Loucy (cell line): ENCODE data around the gene MPDU1.

ENCODE experiments used
- CTCF ChIP-seq: fragments of 200-600 bp; sonication (generic); conservative IDR thresholded peaks from 2 replicates; pipeline ENCODE4 v1.5.1; 2014; ENCODE audit warnings: mild to moderate bottlenecking, antibody characterized with exemption, low read length
- EZH2phosphoT487 ChIP-seq: fragments of 200-600 bp; IDR thresholded peaks from 2 replicates; pipeline ENCODE4 v1.6.1; 2018; ENCODE audit warnings: antibody characterized with exemption, mild to moderate bottlenecking, moderate library complexity, borderline replicate concordance

GRCh38 chr17:7620835-7621234, 37.2 kb downstream of the MPDU1 start:
- TF ChIP-seq EZH2phosphoT487 = no peak
- TF ChIP-seq CTCF = no peak
